HG03460 (cell line): ENCODE data around the gene ZNF132.
A peak's percentile ranks its signal among the peaks of the same experiment; 100 is the strongest.
"Not testable (repeated sequence)": the region's sequence is repeated elsewhere in the genome, so short reads cannot be mapped to it uniquely, and the experiment has no call there.

Source experiments
- ATAC-seq: cut with Tn5 transposase; IDR thresholded peaks from one replicate; pipeline ENCODE4 v1.9.1; 2021; ENCODE audit not compliant: unreplicated experiment

The ZNF132 gene

DNA sequence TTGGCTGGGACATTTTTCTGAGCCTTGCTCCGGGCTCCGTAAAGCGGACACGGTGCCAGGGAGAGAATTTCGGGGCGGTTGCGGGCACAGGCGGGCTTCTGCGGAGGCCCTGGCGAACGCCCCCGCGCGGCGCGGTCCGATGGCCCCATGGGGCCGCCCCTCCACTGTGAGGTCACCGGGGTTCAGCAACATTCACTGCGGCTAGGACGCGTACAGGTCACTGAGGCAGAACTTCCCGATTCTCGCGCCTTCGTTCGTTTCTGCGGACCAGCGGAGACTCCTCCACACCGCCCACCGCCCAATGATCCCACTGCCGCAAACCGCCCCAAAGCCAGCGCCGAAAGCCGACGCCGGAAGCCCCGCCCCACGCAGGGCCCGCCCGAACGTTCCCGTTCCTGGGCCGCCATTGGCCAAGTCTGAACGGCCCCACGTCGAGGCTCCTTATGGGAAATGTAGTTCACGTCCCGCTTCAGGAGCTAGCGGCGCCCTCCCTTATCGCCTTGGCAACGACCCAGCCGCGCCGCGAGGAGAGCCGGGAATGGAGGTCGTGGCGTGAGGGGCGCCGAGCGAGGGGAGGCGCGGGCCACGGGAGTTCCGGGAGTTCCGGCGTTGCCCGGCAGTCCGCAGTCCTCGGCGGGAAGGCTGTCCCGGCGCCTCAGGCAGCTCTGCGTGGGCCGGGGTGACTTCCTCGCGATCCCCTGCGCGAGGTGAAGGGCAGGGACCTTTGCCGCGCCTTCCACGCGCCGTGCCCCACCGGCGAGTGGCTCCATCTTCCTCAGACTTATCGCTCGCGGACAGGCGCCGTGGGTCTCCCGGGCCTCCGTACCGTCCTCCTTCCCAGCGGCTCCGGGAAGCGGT lies 31.6 kb downstream of the ZNF132 start, which contains the start of gene ZNF584:
Gene ZNF584, plus strand, starts transcription at position 498 of the 858 bp plus-strand sequence. CDS start 499 bp downstream, outside the sequence.
- peak; percentile 91 for ATAC-seq

DNA sequence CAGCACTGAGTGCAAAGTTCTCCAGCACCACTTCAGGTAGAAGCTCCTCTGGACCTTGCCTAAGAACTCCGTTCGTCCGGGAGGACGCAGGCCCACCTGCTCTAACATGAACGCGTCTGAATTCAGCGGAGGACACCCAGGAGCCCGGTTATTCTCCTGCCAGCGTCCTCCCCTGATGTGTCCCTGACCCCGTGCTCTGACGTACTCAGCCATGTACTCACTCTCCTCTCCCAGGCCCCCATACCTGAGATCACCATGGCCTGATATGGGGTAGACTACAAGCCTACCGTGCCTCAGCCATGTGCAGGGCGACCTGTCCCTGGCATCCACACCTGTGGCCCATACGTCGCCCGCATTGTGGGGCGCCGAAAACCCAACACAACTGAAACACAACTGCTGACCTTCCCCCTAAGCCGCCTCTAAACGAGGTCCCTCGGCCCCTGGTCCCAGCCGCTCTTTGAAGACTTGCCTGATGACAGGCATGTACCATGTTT lies 32.2 kb downstream of the ZNF132 start:
- ATAC-seq = no peak

DNA sequence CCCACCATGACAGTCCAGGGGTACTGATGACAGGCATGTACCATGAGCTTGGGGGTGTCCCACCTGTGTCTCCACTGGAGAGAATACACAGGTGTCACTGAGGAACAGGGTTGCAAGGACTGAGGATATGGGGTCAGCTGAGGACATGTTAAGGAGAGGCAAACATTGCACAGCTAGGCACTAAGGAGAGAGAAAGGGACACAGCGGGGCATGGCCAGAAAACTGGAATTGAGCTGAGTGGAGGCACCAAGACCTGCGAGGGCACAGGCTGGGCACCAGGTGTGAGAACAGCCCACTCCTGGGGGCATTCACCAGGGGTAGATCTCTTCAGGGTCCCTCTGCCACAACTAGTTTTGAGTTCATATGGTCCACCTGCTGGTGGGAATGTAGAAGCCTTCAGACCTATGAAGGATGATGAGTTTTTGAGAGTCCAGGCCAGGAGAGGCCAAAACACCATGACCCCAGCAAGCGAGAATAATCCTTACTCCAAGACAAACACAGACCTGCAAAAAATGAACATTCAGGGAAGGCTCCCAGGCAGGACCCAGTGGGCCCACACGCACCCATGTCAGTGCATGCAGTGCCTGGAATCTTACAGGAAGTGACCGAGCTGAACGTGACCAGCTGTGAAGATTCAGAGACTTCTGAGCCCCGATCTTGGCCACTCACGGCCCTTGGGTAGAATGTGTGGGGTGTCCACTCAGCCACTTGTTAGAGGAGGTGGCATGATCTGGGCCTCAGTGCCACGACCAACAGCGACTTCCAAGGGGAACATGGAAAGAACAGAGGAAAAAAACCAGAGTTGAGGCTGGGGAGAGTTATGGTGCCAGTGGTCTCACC lies 32.9 kb downstream of the ZNF132 start:
- ATAC-seq = no peak

DNA sequence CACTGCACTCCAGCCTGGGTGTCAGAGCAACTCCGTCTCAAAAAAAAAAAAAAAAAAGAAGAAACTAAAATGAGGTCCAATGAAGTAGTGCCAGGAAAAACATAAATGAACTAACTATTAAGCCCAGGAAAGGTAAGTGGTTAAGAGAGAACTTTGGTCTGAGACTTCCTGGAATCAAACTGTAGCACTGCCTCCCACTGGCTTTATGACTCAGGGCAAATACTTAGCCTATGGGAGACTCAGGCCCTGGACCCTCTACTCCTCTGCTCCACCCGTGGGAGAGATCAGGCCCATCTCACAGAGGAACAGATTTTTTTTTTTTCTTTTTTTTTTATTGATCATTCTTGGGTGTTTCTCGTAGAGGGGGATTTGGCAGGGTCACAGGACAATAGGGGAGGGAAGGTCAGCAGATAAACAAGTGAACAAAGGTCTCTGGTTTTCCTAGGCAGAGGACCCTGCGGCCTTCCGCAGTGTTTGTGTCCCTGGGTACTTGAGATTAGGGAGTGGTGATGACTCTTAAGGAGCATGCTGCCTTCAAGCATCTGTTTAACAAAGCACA lies 36.0 kb downstream of the ZNF132 start:
- not testable (repeated sequence) for ATAC-seq

DNA sequence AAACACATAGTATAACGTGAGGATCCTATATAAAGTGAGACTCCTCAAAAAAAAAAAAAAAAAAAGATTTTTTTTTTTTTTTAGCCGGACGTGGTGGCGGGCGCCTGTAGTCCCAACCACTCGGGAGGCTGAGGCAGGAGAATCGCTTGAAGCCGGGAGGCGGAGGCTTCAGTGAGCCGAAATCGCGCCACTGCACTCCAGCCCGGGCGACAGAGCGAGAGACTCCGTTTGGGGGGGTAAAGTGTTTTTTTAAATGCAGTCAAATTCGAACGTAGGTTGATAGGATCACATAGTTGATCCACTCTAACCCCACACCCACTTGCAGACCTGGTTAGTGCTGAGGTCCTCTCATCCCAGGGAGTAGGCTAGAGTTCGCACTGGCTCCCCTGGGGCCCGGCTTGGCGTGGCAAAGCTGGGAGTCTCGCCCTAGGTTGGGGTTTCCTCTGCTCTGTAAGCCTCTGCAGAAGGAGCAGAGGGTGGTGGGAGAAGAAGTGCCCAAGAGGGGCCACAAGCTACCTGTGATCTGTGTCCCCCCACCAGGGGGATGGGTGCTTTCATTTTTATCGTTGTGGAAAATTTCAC lies 38.0 kb downstream of the ZNF132 start:
- no peak for ATAC-seq

DNA sequence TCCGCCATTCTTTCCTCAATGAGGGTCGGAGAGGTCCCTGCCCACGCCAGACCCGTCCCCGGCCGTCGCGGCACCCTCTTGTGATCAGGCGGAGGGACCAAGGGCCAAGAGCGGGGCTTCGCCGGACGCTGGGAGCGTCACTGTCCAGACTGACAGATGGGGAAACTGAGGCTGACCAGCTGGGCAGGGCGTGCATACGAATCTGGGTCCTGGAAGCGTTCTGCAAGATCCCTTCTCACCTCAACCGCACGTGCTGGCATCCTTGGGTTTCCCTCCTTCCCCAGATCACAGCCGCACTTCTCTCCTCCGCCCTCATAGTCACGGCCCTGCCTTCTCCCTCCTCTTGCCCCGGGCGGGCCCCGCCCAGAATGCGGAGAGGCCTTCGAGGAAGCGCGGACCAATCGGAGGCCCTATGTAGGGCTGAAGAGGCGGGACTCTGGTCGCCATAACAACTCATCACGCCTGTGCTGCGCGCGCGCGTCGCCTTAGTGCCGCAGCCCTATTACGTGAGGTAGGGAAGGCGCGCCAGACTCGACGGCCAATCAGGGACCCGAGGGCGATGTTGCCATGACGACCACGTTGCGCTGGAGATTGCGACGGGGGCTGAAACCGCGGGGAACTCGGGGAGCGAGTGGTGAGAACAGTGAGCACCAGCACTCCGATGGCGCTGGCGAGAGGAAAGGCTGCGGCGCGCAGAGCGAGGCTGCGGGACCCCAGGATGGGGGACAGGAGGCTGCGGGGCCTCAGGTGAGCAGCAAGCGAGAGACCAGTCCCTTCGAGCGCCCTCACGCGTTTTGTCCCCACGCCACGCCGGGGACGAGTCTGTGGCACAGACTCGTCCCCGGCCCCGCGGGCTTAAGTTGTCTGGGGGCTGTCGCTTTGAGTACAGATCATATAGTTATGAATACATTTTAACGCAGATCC lies 38.8 kb downstream of the ZNF132 start:
- ATAC-seq = peak; percentile 98

DNA sequence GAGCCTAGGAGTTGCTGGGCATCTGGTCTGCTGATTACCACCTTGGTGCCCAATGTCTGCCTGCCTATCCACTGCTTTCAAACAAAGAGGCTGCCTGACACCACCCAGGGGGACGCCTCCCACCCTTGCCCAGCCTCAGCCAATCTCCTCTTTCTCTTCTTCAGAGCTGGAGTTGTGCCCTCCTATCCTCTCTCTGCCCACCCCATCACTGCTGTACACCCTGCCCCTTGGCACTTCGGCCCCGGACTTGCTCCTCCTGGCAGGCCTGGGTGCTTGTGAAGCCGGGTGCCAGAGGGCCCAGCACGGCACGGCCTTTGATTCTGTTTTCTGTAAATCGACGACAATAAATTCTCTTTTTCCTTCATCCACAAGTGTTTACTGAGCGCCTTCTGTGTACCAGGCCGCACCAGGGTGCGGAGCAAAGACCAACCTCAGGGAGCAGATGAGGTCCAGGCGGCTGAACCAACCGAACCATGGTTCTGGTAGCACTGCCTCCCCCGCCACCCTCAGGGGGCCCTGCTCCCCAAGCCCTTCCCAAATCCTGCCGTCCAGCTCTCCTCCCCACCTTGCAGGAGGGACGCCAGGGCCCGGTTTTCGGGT lies 39.5 kb downstream of the ZNF132 start:
- no peak for ATAC-seq

DNA sequence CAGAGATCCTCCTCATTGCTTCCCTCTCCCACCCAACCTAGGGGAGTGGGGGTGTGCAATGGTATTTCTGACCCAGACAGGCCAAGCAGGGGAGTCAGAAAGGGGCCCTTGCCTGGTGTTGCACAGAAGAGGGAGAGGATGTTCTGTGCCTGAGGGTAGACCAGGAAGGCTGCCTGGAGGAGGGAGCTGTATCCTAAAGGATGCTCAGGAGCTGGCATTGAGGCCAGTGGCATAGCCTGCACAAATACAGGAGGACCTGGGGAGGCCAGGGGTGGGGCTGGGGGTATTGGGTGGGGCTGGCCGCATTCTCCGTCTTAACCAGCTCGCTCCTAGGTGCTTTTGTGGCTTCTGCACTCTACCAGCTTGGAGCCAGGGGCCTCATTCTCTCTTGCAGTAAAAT lies 40.0 kb downstream of the ZNF132 start:
- ATAC-seq = no peak

DNA sequence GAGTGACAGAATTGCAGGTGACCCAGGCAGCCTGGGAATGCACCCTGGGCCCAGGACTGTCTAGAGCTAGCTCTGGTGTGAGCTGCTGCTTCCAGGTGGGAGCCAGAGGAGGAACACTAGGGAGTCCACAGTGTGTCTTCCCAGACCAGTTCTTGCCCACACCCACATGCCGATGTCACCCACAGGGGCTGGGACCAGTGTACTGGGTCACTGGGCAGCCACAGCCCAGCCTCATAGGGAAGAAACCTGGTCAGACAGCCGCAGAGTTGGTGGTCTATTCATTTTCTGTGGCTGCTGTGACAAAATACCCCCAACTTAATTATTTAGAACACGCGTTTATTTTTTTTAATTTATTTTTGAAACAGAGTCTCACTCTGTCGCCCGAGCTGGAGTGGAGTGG lies 41.4 kb downstream of the ZNF132 start:
- no peak for ATAC-seq

DNA sequence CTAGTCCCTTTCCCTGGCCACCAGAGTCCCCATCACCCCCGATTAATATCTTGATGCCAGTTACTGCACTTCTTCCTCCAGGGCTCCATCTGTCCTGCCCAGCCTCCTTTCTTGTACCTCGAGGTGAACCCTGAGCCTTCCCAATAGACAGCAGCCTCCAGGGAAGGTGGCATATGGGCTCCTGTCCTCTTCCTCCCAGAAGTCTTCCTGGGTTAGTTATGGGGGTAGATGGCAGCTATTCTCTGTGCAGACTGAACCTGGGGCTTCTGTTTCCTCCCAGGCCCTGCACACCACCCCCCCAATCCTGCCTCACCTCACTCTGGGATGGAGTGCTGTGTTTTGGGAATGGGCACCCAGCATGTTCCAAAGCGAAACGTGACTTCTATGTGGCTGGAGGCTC lies 41.9 kb downstream of the ZNF132 start:
- ATAC-seq = no peak

DNA sequence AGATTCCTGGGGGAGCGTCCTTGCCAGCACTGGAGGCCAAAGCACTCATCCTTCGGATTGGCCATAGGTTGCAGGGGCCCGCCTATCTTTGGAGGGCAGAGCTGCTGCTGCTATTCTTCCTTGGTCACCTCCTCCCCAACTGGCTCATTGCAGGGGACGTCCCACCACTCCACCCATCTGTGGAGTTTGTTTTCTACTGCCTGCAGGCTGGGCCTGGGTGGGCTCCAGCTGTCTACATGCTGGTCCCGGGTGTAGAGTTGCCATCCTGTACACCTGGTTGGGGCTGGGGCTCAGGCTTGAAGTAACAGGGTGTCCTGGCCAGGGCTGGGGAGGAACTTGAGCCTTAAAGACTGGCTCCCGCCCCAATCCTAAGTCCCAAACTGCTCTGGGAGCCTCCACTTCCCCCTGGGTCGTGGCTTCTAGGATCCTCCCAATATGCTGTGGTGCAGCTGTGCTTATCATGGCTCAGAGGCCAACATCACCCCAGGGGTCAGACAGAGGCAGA lies 42.4 kb downstream of the ZNF132 start:
- no peak for ATAC-seq

DNA sequence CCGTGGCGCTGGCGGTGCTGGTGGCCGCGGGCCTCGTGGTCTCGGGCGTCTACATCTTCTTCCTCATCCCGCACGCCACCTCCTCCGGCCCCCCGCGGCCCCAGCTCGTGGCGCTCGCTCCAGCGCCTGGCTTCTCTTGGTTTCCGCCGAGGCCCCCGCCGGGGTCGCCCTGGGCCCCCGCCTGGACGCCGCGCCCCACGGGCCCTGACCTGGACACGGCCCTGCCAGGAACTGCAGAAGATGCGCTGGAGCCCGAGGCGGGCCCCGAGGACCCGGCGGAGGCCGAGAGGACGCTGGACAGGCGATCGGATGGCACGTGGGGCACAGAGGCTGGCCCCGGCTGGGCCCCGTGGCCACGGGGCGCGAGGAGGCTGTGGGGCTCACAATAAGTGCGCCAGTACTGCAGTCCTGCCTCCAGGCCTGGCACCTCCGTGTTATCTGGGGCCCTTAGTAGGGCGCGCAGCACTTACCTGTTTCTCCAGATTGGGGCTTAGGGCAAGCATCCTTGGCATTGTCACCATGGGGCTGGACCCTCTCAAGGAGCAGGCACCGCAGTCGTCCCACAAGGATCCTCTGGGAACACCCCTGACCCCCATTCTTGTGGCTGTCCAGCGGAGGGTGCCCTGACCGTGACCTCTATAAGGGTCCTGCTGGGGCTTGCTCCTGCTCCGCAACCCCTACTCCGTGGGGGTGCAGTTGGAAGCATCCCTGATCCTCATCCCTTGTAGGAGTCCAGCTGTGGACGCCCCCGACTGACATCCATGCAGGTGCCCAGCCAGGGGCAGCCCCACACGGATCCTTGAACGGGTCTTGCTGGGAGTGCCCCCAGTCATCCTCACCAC lies 43.0 kb downstream of the ZNF132 start:
- no peak for ATAC-seq

DNA sequence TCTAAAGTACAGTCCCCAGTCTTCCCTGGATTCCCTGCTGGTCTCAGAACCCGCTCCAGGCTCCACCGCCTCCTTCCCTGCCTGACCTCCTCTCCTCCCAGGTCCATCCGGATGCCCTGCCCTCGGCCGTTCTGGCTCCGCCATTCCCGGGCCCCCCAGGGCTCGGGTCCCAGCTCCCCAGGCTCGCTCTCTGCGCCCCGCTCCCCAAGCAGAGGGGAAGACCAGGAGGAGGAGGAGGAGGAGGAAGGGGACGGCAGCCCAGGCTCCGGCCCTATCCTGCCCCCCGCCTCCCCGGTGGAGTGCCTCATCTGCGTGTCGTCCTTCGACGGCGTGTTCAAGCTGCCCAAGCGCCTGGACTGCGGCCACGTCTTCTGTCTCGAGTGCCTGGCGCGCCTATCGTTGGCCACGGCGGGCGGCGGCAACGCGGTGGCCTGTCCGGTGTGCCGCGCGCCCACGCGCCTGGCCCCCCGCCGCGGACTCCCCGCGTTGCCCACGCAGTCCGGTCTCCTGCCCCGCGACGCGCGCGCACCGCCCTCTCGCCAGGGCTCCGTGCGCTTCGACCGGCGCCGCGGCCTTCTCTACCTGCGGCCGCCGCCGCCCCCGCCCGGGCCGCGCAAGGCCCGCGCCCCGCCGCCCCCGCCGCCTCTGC lies 43.9 kb downstream of the ZNF132 start:
- no peak for ATAC-seq

DNA sequence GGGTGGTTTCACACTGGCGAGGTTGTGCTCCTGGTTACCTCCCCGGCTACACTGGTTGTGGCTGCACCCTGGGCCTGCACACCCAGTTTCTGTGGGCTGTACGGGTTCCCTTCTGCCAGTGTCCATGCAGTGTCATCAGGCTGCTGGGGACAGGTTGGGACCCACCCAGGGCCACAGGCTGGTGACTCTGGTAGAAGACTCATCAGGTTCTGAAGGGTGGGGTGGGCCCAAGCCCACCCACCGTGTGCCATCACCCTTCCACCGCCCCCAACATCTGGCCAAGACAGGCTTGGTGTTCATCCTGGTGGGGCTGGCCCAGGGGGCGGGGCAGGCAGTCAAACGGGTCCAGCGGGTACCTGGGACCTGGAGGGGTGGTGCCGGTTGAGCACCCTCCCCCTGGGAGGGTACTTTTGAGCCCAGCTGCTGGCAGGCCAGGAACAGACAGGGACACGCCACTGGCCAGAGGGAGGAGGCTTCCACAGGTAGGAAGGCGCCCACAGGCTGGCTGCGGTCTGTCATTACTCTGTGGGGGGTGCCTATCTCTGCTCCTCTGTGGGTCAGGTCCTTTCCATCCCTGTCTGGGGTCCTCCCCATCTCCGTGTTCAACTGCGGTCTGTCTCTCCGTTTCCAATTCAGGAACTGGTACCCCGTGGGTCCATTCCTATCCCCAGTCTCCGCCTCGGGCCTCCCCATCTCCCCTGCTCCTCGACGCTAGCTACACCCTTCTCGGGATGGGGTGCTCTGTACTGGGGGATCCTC lies 44.6 kb downstream of the ZNF132 start, which contains the start of gene RNF225:
Gene RNF225, plus strand, starts transcription at position 437 of the 759 bp plus-strand sequence. CDS start 434 bp downstream, outside the sequence.
- no peak for ATAC-seq

DNA sequence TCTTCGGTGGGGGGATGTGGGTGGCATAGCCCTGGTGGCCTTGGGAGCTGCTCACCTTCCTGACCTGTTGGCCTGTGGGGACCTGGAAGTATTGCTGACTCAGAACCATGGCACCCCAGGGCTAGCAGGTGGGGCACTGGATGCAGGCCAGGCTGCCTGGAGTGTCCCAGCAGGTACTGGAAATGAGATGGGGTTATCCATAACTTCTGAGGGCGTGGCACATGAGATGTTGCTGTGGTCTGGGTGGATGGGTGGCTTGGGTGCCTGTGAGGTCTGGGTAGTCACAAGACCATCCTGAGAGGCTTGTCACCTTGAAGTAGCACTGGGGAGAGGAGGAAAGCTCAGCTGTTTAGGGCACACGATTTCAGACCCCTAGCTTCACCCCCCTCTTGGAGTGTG lies 45.1 kb downstream of the ZNF132 start:
- ATAC-seq = no peak

DNA sequence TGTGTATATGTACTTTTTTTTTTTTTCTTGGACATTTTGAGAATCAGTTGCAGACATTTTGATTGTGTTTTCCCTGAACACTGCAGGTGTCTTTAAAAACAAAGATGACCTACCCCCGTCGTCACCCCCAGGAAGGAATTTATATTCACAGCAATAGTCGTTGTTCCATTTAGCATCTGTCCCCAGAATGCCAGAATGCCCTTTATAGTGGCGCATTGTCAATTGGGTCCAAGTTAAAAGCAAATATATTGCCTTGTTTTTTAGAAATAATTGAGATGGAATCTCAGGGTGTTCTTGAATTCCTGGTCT lies 46.3 kb downstream of the ZNF132 start:
- ATAC-seq = no peak

DNA sequence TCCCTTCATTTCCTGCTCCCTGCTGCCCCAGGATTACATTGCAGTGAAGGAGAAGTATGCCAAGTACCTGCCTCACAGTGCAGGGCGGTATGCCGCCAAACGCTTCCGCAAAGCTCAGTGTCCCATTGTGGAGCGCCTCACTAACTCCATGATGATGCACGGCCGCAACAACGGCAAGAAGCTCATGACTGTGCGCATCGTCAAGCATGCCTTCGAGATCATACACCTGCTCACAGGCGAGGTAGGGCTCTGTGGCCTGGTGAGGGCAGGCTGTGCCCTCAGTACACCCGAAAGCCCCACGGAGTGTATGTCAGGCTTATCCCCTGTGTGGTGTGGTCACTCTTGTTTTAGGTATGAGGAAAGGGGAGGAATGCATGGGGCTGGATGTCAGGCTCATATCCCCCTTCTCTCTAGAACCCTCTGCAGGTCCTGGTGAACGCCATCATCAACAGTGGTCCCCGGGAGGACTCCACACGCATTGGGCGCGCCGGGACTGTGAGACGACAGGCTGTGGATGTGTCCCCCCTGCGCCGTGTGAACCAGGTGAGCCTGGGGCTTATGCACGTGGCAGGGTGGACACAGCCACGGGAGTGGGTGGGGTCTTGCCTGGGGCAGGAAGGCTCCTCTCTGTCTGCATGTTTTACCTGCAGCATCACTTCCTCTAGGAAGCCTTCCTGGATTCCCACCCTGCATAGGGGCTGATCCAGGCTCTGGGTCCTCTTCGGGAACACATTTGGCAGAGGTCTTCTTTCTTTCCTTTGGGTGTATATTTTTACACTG lies 46.8 kb downstream of the ZNF132 start:
- no peak for ATAC-seq
